ENCODE measurements around the gene SNRPA.

DNA sequence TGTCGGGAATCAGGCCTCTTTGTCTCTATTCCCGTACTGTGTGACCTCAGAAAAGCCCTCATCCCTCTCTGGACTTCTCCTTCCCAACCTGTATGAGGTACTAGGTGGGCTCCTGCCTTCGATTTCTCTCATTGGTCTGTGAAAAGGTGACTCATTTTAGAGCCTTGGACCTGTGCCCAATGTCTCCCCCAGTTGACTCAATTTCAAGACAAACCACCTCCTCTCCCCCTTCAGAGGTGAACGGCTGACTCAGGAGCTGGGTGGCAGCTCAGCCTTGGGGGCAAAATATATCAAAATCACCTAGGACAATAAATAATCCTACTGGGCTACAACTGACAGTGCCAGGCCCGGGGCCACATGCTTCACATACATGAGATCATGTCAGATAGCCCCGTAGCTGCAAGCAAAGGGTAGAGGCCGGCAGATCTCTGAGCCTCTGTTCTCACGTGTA lies 34.9 kb upstream of the SNRPA start:
- TF ChIP-seq CTCF (IDR thresholded peaks at IDR 0.05; ENCODE audit: low read depth, low read length) = no peak
- TF ChIP-seq MYC (IDR thresholded peaks at IDR 0.05; ENCODE audit: low read depth, low read length) = no peak

Data from NB4 (cell line).